Activated naive CD8-positive, alpha-beta T cell treated with anti-CD3 and anti-CD28 coated beads, Interleukin-2, amount 50 U/mL, for 16 hours (primary cell): ENCODE measurements around the gene LAMP1.
"Not testable (repeated sequence)": the region's sequence is repeated elsewhere in the genome, so short reads cannot be mapped to it uniquely, and the experiment has no call there.

Experiments
- DNase-seq: peaks from one replicate; pipeline ENCODE4 v3.0.0-alpha.2; 2020; ENCODE audit warnings: low read depth, low spot score

Gene LAMP1

GRCh38 chr13:113327766-113328471 is 30.9 kb downstream of the LAMP1 start:
- DNase-seq, result no peak

DNA sequence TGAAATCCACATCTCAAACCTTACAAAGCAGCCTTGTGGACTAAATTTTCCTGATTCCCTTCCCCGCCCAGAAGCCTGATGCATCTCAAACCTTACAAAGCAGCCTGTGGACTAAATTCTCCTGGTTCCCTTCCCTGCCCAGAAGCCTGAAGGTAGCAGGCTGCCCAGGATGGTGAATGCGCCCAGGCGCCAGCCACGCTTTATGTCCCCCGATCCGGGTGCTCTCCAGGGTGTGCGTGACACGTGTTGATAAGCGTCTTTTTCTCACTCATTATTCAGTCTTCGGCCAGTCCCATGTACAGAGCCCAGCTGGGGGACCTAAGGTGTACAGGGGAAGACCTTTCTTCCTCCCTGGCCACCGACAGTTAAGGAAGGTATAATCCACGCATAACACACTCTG is 31.8 kb downstream of the LAMP1 start:
- no peak for DNase-seq

DNA sequence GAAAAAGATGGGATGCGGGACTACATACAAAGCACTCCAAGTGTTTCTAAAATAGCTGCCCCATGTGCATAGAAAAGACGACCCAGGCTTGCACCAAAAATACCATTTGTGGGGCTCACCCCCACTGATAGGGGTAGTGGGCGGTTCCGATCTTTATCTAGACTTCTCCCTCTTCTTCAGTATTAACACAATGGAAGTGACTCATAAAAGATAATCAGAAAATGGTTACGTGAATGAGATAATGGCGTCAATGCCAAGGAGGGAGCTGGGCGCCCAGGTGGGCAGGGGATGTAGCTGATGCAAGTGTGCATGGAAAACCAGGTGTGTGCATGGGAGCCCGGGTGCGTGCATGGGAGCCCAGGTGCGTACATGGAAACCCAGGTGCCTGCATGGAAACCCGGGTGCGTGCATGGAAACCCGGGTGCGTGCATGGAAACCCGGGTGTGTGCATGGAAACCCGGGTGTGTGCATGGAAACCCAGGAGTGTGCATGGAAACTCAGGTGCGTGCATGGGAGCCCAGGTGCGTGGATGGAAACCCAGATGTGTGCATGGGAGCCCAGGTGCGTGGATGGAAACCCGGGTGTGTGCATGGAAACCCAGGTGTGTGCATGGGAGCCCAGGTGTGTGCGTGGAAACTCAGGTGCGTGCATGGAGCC is 32.7 kb downstream of the LAMP1 start:
- DNase-seq, result no peak

- no peak for DNase-seq
Measured at GRCh38 chr13:113332615-113333014, 35.6 kb downstream of the LAMP1 start.

DNA sequence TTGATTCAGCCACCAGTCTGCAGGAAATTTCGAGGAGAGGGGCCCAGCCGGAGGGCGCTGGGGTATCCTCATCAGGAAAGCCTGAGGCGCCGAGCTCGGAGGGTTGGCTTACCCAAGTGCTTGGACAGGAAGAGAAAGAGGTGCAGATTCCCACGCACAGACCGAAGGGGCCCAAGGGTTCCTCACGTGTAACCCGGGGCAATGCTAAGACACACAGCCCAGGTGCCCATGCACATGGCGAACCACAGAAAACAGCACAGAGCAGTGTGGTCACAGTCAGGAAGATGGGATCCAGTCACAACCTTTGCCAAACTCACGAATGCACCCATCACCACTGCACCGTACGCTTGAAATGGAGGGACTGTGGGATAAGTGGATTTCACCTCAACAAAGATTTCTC is 36.0 kb downstream of the LAMP1 start:
- no peak for DNase-seq

DNA sequence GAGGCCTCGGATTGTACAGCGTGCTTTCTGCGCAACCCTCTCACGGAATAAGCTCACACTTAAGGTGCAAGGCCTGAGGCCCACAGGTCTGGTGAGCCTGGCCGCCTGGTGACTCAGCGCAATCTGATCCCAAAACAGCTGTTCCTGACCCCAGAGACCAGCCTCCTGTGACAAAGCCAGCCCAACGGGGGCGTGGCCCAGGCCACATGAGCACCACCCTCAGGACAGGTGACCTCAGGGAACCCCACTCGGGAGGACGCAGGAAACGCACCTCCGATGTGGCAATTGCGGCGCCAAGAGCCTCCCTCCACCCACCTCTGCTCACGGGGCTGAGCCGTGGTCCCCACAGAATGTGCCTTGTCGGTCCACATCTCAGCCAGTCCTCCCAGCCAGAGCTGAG is 40.5 kb downstream of the LAMP1 start:
- no peak for DNase-seq

- DNase-seq, result no peak
Measured at GRCh38 chr13:113337976-113338375, 40.9 kb downstream of the LAMP1 start.

GRCh38 chr13:113338451-113338850 is 41.4 kb downstream of the LAMP1 start:
- no peak for DNase-seq

GRCh38 chr13:113342820-113343691 is 46.0 kb downstream of the LAMP1 start:
- no peak for DNase-seq

GRCh38 chr13:113343692-113343968 is 46.6 kb downstream of the LAMP1 start:
- no peak for DNase-seq

DNA sequence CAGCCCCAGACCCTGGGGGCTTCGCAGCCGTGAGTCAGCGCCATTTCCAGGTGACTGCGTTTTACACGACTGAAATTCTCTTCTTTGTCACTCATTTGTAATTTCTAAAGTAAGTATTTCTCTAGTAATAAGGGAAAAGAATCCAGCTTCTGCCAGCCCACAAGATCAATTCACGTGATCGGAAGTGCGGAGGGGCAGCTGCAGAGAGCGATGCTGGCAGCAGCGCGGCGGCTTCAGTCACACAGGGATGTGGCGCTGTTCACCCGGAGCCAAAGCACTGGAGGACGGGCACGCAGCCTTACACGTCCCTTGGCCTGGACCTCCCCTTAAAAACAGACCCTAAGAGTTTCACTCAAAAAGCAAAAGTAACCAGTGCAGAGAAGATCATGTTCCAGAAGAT is 48.4 kb downstream of the LAMP1 start:
- no peak for DNase-seq

GRCh38 chr13:113347736-113348225 is 50.7 kb downstream of the LAMP1 start:
- not testable (repeated sequence) for DNase-seq

DNA sequence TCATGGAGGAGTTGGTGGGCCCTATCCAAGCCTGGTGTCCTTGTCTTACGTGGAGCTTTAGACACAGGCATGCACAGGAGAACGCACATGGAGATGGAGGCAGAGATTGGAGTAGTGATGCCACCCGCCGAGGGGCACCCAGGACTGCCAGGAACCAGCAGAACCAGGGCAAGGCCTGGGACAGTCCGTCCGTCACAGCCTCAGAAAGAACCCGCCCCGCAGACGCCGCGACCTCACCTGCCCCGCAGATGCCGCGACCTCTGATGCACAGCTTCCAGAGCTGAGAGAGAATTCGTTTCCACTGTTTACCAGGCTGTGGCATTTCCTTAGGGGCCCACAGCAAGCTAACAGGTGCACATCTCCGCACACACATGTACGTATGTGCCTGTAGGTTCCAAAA is 51.6 kb downstream of the LAMP1 start:
- DNase-seq, result no peak

- no peak for DNase-seq
Measured at GRCh38 chr13:113349050-113349449, 52.0 kb downstream of the LAMP1 start.

GRCh38 chr13:113349491-113349890 is 52.5 kb downstream of the LAMP1 start:
- no peak for DNase-seq

- no peak for DNase-seq
Measured at GRCh38 chr13:113350065-113350937, 53.3 kb downstream of the LAMP1 start.

DNA sequence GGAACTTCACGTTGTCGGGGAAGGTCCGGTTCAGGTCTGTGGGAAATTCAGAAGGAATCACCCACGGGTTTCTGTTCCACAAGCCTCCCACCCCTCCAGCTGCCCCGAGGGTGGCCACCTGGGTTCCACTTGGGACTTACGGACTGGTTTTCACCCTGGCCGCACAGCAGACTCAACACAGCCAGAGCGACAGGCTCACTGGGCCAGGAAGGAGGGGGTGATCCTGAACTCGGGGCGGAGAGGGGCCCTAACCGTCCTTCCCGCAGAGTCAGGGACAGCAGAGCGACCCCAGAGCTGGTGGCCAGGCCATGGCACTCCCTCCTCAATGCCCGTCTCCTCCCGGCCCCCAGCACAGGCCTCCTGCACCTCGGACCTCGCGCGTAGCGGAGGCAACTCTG is 53.9 kb downstream of the LAMP1 start:
- DNase-seq, result no peak

- no peak for DNase-seq
Measured at GRCh38 chr13:113351514-113352026, 54.5 kb downstream of the LAMP1 start.

- DNase-seq, result no peak
Measured at GRCh38 chr13:113353254-113353653, 56.2 kb downstream of the LAMP1 start.

DNA sequence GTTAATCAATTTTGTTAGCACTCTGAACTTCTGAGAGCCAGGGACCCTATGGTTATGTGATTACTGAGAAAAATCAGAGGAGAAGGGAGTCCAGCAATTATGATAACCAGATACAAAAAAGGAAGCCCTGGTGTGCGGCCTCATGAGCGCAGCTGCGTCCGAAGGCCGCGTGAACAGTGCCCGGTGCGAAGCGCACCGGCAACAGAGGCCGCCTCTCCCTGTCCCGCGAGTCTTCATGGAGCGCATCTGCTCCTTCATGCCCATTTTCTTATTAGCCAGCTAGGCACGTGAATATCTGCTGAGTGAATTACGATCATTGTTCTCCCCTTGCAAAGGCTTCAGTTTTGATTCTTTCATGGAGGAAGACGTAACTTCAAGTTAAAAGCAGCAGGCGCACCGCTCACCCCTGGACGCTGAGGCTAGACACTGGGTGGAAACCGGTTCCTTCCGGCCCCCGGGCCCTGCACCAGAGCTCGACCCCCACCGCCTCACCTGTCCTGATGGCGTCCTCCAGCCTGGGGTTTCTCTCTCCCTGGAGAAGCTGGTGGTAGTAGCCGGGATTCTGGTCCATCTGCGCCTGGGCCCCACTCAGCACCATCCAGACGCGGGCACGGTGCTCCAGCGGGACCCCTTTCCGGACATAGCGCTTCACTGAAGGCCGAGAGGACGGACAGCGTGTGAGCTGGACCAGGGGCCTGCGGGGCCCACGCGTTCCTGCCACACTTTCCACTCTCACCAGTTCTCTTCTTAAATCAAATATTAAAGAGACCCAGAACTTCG is 58.0 kb downstream of the LAMP1 start:
- no peak for DNase-seq

GRCh38 chr13:113355621-113356020 is 58.6 kb downstream of the LAMP1 start:
- no peak for DNase-seq
